Posterior cingulate gyrus (tissue), 11 donors: ENCODE results near the gene SYCP2L.
"Not testable (repeated sequence)": the region's sequence is repeated elsewhere in the genome, so short reads cannot be mapped to it uniquely, and the experiment has no call there.

Experiments
- DNase-seq, 10 donors: peaks; one replicate each; pipeline versions ENCODE4 v3.0.0 to v3.0.0-alpha.2; 2020 to 2021; ENCODE audit warnings: mixed read lengths in 3 of 10
- intact Hi-C: fragments of 100-400 bp; cut with DNase I; formaldehyde crosslinking; loops from one replicate; pipeline ENCODE4 v1.15.1; 2023

The SYCP2L gene

DNA sequence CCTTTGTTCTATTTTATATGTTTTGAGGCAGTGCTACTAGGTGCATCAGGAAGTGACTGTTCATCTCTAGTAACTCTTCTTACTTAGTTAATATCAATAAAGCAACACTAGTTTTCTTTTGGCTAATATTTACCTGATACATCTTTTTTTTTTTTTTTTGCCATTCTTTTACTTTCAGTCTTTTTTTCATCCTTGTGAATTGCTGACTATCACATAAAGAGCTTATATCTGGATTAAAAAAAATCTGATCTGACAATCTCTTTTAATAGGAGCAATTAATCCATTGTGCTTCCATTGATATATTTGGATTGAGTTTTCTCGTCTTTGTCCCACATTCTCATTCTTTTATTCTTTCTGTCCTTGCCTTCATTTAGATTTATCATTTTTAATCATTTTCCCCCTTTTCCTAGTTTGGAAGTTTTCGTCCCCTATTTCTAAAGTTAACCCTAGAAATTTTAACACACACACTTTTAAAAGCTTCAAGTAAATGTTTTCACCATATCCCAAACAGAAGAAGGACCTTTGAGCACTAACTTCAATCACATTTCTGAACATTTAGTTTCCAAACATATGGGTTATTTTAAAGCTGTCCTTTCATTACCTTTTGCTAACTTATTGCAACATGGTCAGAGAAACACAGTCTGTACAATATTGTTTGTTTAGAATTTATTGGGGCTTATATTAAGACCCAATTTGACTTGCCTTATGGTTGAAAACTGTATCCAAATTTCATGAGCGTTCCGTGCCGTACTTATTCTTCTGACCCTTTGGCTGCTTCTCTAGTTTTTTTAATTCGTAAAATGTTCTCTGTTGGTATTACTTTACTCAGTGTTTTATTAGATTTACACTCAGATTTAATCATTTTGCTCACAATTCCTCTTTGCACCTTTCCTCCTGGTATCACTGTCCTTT lies 63.0 kb downstream of the SYCP2L start:
- DNase-seq: no peak
- intact Hi-C loops: loop anchor here (10.0 kb wide), 1 partner anchor 545 kb away; no protein-coding TSS in a partner anchor

DNA sequence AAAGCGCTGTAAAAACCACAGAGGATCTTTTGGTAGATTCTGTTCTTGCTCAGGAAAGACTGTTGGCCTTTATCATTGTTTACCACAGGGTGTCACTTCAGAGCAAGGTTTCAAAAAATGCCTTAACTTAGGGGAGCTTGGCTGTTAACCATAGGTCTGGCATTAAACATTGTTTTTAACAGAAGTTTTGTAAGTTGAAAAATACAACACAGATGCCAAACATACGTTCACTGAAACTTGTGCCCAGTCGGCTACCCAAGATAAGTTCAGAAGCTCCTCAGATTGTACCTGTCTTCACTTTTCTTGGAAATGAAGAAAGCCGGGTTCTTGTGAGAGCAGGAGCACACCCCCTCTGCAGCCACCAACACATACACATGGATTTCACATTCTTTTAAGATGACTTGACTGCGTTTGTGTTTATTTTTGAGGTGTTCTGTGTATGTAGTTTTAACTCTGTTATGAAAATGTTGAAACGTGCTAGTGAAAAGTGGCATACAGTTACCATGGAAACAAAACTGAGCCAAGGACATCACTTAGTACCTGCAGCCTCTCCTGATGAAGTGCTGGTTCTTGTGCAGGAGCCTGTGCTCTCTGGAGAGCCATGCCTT lies 64.9 kb downstream of the SYCP2L start:
- intact Hi-C loops: loop anchor here (1.0 to 10.0 kb wide), 2 partner anchors 118 to 543 kb away; no protein-coding TSS in a partner anchor
- no peak for DNase-seq

DNA sequence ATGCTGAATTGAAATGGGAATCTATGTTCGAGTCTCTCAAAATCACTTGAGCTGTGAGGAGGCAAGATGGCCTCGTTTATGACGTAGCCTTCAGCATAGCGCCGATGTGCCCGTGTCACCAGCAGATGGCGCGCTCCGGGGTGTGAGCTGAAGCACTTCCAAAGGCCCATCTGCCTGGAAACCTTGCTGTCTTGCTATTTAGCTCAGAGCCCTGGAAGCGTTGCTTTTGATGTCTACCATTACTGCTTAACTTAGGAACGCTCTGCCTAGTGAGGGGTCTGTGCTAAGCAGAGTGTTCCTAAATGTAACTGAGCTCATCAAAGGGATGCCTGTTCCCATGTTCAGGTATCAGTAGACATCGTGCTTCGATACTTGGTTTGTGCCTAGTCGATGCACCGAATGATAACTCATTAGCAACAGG lies 67.7 kb downstream of the SYCP2L start:
- intact Hi-C loops: loop anchor here (10.0 kb wide), 1 partner anchor 540 kb away; no protein-coding TSS in a partner anchor
- peak in 9 of 10 donors; percentile 30 to 91 (median 68) for DNase-seq

DNA sequence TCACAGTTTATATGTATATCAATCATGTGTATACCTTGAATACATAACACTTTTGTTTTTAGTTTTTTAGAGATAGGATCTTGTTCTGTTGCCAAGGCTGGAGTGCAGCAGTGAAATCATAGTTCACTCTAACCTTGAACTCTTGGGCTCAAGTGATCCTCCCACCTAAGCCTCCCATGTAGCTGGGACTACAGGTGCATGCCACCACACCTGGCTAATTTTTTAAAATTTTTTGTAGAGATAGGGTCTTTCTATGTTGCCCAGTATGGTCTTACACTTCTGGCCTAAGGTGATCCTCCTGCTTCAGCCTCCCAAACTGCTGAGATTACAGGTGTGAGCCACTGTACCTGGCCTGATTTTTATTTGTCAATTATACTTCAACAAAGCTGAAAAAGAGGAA lies 69.9 kb downstream of the SYCP2L start:
- no peak for DNase-seq
- intact Hi-C loops: loop anchor here (10.0 kb wide), 1 partner anchor 538 kb away; no protein-coding TSS in a partner anchor

DNA sequence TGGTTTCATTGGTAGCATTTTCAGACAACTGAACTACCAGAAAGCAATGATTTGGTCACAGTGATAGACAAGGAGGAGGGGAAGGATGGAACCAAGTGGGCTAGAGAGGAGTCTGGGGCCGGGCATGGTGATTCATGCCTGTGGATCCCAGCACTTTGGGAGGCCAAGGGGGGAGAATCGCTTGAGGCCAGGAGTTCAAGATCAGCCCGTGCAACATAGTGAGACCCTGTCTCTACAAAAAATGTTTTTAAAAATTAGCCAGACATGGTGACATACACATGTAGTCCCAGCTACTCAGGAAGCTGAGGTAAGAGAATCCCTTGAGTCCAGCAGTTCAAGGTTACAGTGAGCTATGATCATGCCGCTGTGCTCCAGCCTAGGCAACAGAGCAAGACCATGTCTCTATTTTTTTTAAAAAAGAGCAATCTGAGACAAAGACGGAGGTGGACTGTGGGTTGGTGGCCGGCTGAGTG lies 70.6 kb downstream of the SYCP2L start:
- no peak for DNase-seq
- intact Hi-C loops: loop anchor here (10.0 kb wide), 1 partner anchor 537 kb away; no protein-coding TSS in a partner anchor

DNA sequence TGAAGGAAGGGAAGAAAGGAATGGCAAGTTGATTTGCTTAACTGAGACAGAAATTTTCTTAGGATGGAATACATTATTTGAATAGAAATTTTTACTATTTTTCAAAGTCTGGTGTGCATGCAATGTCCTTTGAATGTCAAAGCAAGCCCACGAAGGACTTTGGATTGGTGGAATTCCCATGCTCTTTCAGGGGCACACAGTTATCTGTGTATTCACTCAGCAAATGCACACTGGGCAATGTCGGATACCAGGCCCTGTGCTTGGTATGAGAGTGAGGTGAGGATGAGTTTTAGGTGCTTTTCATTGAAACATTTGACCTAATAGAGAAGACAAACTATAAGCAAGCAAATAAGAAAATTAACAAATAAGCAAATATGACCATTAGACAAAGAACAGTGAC lies 73.3 kb downstream of the SYCP2L start:
- DNase-seq: no peak

DNA sequence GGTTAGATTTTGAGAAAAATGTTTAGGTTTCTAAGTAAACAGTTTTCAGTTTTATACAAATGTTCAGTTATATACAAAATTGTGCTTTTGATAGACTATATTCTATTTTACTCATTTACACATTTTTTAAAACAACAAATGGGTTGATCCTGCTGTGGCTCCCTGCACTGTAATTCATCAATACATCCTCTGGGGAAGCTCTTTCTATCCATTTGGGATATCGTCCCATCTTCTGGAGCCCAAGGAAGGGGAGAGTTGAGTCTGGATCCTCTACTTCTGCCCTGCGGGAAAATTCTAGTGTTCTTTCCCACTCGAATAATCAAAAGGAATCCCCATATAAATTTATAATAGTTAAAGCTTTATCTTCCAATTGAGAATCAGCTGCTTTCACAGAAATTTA lies 75.0 kb downstream of the SYCP2L start:
- intact Hi-C loops: no loop called here

More for the DNA sequence above, 73.3 kb downstream of the SYCP2L start:
- intact Hi-C loops: no loop called here

DNA sequence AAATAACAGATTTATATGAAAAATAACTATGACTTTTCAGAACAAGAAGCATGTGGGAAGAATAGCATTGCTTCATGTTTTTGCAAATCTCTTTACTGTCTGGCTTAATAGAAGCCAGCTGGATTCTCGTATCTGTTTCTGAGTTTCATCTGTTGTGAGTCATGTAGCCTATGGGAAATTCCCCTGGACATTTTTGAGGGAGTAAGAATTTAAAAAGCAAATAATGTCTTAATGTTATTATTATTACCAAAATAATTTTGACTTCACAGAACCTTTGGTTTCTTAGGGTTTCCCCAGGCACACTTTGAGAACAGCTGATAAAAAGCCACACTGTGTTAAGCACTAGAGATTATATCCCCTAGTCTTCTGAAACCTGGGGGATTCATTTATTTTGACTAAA lies 75.8 kb downstream of the SYCP2L start:
- no peak for DNase-seq
- intact Hi-C loops: no loop called here

More for the DNA sequence above, 75.0 kb downstream of the SYCP2L start:
- no peak for DNase-seq

DNA sequence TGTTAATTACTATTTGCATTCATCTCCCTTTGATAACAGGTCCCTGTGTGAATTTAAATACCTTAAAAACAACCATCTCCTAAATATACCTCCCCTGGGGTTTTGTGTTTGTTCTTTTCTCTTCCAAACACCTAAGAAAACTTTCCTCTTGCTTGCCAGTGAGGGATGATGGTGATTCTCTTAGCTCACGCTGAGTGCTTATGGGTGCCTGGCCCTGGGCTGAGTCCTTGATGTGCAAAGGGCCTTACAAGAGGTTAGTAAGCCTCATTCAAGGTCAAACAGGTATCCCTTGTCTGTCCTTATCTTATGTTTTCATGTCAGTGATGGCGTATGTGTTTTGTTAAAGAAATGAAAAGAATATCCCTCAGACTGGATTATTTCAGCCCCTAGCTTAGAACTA lies 76.3 kb downstream of the SYCP2L start:
- DNase-seq: no peak
- intact Hi-C loops: no loop called here

DNA sequence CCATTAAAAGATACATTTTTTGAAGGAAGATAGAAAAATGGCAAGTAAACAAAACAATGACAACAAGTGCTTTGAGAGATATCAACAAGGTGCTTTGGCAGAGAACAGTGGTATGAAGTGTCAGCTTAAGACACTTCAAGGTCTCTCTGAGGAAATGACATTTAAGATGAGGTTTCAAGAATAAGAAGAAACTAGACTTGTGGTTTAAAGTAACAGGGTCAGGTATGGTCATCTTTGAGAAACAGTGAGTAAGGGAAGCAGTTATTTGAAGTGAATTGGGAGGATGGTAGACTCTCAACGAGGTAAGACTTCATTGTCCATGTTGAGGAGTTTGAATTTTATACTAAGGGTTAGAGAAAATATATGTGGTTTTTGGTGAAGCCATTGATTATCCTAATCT lies 77.8 kb downstream of the SYCP2L start:
- no peak for DNase-seq
- intact Hi-C loops: no loop called here

DNA sequence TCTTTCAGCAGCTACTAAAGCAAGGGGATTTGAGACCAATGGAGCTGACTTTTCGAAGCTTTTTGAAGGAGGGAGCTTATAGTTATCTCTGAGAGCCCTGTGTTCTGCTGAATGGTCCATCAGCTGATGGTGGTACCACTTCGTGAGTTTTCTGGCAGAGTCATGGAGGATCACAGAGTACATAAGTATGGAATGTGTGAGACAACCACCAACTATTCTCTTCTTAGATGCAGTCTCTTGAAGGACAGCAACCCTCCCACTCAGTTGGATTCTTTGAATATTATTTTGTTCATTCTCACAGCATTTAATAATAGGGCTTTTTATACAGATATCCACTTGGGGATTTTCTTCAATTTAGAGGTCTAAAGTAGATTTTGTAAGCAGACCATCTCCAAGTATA lies 81.9 kb downstream of the SYCP2L start:
- DNase-seq: no peak
- intact Hi-C loops: no loop called here

DNA sequence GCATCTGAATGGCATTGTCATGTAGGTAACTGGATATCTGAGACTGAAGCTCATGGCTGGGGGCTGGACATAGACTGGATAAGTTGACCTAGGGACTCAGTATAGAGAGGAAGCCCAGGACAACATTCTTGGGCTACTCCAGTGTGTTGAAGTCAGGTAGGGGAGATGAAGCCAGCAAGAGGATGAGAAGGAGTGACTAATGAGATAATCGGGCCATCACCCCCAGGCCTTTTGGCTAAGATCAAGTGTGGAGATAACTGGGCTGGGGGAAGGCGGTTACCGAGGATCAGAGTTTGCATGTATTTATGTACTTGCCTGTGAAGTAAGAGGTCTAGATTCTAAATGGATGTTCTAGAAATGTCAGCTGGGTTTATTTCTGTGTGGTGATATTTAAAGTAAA lies 83.9 kb downstream of the SYCP2L start:
- no peak for DNase-seq
- intact Hi-C loops: no loop called here

- DNase-seq: no peak
- intact Hi-C loops: no loop called here
These were observed 85.3 kb downstream of the SYCP2L start for GRCh38 chr6:10972196-10972595.

DNA sequence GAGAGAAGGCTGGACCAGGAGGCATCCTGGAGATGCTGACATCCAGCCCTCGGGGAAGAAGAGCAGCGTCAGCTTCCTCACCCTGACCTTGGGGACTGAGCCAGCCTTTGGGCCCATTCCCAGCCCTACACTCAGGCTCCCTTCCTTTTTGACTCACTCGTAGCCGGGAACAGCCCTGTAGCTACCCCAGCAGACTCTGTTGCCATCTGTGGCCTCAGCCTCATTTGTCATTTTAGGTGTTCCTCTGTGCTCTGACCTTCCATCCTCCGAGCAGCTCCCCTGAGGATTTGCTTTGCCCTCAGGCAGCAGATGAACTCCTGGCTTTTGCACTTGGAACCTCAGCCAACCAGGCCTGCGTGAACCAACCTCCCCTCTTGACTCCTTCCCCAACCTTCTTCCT lies 89.7 kb downstream of the SYCP2L start:
- intact Hi-C loops: no loop called here
- peak in 1 of 10 donors; percentile 63 for DNase-seq

DNA sequence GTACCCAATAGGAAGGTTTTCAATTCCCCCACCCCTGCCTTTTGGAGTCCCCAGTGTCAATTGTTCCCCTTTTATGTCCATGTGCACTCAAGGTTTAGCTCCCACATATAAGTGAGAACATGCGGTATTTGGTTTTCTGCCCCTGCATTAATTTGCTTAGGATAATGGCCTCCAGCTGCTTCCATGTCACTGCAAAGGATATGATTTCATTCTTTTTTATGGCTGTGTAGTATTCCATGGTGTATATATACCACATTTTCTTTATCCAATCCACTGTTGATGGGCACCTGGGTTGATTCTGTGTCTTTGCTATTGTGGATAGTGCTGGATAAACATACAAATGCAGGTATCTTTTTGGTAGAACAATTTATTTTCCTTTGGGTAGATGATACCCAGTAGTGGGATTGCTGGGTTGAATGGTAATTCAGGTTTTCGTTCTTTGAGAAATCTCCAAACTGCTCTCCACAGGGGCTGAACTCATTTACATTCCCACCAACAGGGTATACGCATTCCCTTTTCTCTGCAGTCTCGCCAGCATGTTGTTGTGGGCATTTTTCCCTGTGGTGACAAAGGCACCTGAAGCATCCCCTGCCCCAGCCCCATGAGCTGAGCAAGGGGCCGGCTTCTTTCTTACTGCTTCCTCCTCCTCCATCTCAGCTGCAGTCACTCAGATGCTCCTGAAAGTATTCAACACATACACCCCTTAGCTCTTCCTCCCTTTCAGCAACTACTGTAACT lies 90.5 kb downstream of the SYCP2L start:
- intact Hi-C loops: no loop called here
- no peak for DNase-seq

DNA sequence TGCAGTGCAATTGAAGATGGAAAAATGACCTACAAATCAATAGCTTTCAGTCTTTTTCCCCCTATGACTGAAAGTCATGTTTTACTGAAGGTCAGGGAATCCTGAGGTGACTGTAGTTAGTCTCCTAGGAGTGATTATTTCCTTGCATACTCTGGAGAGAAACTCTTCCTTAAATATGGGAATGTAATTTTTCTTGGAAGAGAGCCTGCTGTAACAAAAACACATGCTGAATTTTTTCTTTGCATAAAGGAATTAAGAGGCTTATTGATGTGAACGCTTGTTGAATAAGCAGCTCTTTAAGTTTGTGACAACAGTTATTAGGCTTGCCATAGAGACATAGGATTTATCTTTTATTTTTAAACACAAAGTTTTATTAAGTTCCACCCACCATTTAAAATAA lies 92.8 kb downstream of the SYCP2L start:
- intact Hi-C loops: no loop called here

DNA sequence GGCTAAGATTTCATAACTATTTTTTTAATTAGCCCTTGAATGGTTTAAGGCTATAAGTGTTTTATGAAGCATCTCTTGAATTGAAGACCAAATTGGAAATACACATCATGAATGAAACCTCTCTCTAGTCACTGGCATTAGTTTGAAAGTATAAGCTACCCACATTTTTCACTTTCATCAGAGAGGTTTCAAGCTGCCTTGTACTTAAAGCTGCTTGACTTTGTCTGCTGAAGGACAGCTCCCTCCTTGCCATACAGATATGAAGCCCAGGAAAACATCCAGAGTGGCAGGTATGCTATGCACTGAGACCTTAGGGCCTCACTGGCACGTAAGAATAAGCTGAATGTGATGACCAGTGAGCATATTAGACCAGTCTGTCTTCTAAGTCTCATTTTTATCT lies 94.6 kb downstream of the SYCP2L start:
- no peak for DNase-seq
- intact Hi-C loops: no loop called here

More for the DNA sequence above, 92.8 kb downstream of the SYCP2L start:
- no peak for DNase-seq

- DNase-seq, intact Hi-C loops: not testable (repeated sequence)
These were observed 98.1 kb downstream of the SYCP2L start for GRCh38 chr6:10984959-10985358.

DNA sequence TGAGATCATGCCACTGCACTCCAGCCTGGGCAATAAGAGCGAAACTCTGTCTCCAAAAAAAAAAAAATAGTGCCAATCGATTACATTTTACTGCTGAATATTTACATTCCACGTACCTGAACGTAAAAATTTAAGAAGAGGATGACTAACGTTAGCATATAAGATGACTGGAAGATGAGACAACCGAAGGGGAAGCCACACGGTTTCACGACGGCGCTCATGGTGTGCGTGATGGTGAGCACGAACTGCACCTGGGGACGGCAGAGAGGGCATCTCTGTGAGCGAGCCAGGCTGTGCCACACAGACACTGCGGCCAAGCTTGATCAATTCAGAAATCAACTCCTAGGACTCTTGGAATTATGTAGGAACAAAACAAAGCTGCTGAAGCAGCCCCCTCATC lies 102.7 kb downstream of the SYCP2L start:
- intact Hi-C loops: no loop called here
- DNase-seq: no peak

DNA sequence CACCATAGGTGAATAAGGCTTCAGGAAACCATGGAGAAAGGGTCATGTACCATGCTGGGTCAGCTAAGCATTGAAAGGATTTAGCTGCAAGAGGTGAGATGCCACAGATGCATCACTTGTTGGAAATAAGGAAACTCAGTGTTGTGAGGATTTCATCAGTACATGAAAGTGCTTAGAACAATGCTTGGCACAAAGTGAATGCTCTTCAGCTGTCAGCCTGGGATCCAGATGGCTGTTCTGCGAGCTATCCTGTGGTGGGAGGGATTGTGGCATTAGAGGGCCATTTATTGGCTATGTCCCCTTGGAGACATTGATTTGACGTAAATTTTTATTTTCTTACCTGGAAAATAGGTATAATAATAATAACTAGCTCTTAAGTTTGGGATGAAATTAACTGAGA lies 104.3 kb downstream of the SYCP2L start:
- DNase-seq: no peak
- intact Hi-C loops: no loop called here

GRCh38 chr6:10993896-10994295 lies 107.0 kb downstream of the SYCP2L start:
- intact Hi-C loops: no loop called here
- DNase-seq: no peak
